SK-N-MC (cell line): ENCODE measurements around the gene SFXN2.

ENCODE experiments used
- DNase-seq: peaks from one replicate; pipeline ENCODE4 v3.0.0-alpha.2; 2011; ENCODE audit warnings: low read depth, low spot score
- H3K27ac ChIP-seq: fragments of 200-600 bp; sonication (generic); 2 replicates; pipeline ENCODE4 v1.5.1; 2016; ENCODE audit warnings: mixed run types
- H3K36me3 ChIP-seq: fragments of 200-600 bp; sonication (generic); 2 replicates; pipeline ENCODE4 v1.6.1; 2017; ENCODE audit warnings: antibody characterized with exemption, low read length, mixed read lengths; ENCODE audit not compliant: insufficient read depth
- H3K4me3 ChIP-seq: fragments of 200-600 bp; sonication (generic); 2 replicates; pipeline ENCODE4 v1.5.1; 2016
- H3K9ac ChIP-seq: fragments of 200-600 bp; sonication (generic); 2 replicates; pipeline ENCODE4 v1.8.0; 2017; ENCODE audit warnings: mixed run types, mixed read lengths; ENCODE audit not compliant: insufficient read length
- H3K9me3 ChIP-seq: fragments of 200-600 bp; sonication (generic); 2 replicates; pipeline ENCODE4 v1.6.1; 2017; ENCODE audit warnings: low read depth, mild to moderate bottlenecking, antibody characterized with exemption, low read length, moderate library complexity, mixed read lengths
- EZH2 ChIP-seq: fragments of 200-600 bp; sonication (generic); IDR thresholded peaks from one replicate; pipeline ENCODE4 v1.6.1; 2017; ENCODE audit warnings: antibody characterized with exemption
- FOXP2 ChIP-seq: optimal IDR thresholded peaks from 2 replicates; pipeline ENCODE3; 2011; ENCODE audit warnings: mild to moderate bottlenecking, moderate library complexity; ENCODE audit not compliant: insufficient read depth; ENCODE audit errors: extremely low read length, control extremely low read depth
- POLR2AphosphoS5 ChIP-seq: IDR thresholded peaks from 2 replicates; pipeline ENCODE4 v1.6.1; 2012; ENCODE audit warnings: mild to moderate bottlenecking, low read depth, low read length, borderline replicate concordance

The SFXN2 gene

GRCh38 chr10:102762401-102763015 is 48.1 kb downstream of the SFXN2 start:
- H3K9me3 ChIP-seq, result no peaks in the 10 kb centered on the region
- DNase-seq, result no peak
- no peak overlapping the region for H3K4me3 ChIP-seq
- H3K27ac ChIP-seq, result no peak overlapping the region
- H3K36me3 ChIP-seq, result no peaks in the 10 kb centered on the region
- no peak overlapping the region for H3K9ac ChIP-seq
- TF ChIP-seq EZH2 (no peak), FOXP2 (no peak), POLR2AphosphoS5 (no peak)

GRCh38 chr10:102763037-102763607 is 48.7 kb downstream of the SFXN2 start:
- H3K4me3 ChIP-seq, result no peak overlapping the region
- no peaks in the 10 kb centered on the region for H3K36me3 ChIP-seq
- no peak overlapping the region for H3K9ac ChIP-seq
- no peaks in the 10 kb centered on the region for H3K9me3 ChIP-seq
- H3K27ac ChIP-seq, result no peak overlapping the region
- no peak for TF ChIP-seq EZH2
- no peak for TF ChIP-seq POLR2AphosphoS5
- TF ChIP-seq FOXP2, result no peak
- no peak for DNase-seq

GRCh38 chr10:102764470-102765161 is 50.2 kb downstream of the SFXN2 start:
- no peak overlapping the region for H3K27ac ChIP-seq
- no peaks in the 10 kb centered on the region for H3K9me3 ChIP-seq
- no peak for DNase-seq
- H3K36me3 ChIP-seq, result no peaks in the 10 kb centered on the region
- TF ChIP-seq FOXP2 (no peak), POLR2AphosphoS5 (no peak), EZH2 (no peak)
- no peak overlapping the region for H3K9ac ChIP-seq
- H3K4me3 ChIP-seq, result no peak overlapping the region

GRCh38 chr10:102765336-102765735 is 50.9 kb downstream of the SFXN2 start:
- Histone ChIP-seq H3K4me3 (no peak overlapping the region), H3K9ac (no peak overlapping the region), H3K9me3 (no peaks in the 10 kb centered on the region), H3K27ac (no peak overlapping the region), H3K36me3 (no peaks in the 10 kb centered on the region)
- no peak for TF ChIP-seq POLR2AphosphoS5
- no peak for TF ChIP-seq EZH2
- TF ChIP-seq FOXP2, result no peak
- DNase-seq, result no peak

- Histone ChIP-seq H3K27ac (no peak overlapping the region), H3K36me3 (no peaks in the 10 kb centered on the region), H3K4me3 (no peak overlapping the region), H3K9ac (no peak overlapping the region), H3K9me3 (no peaks in the 10 kb centered on the region)
- no peak for DNase-seq
- TF ChIP-seq EZH2 (no peak), POLR2AphosphoS5 (no peak), FOXP2 (no peak)
Observed at GRCh38 chr10:102767428-102768160, 53.2 kb downstream of the SFXN2 start.

GRCh38 chr10:102769375-102770107 is 55.1 kb downstream of the SFXN2 start:
- no peak overlapping the region for H3K4me3 ChIP-seq
- H3K27ac ChIP-seq, result no peak overlapping the region
- H3K36me3 ChIP-seq, result no peaks in the 10 kb centered on the region
- TF ChIP-seq FOXP2 (no peak), POLR2AphosphoS5 (no peak), EZH2 (no peak)
- DNase-seq, result no peak
- H3K9ac ChIP-seq, result no peak overlapping the region
- no peaks in the 10 kb centered on the region for H3K9me3 ChIP-seq

- no peak for DNase-seq
- H3K36me3 ChIP-seq, result no peaks in the 10 kb centered on the region
- TF ChIP-seq POLR2AphosphoS5 (no peak), EZH2 (no peak), FOXP2 (no peak)
- H3K27ac ChIP-seq, result no peak overlapping the region
- no peak overlapping the region for H3K9ac ChIP-seq
- H3K4me3 ChIP-seq, result no peak overlapping the region
- no peaks in the 10 kb centered on the region for H3K9me3 ChIP-seq
Observed at GRCh38 chr10:102770108-102770482, 55.7 kb downstream of the SFXN2 start.
